GM18526 (cell line): ENCODE data around the gene ABCC10.

Experiments used
- POLR2A ChIP-seq: IDR thresholded peaks from 3 replicates; pipeline ENCODE4 v1.6.1; 2011; ENCODE audit not compliant: insufficient read length; ENCODE audit errors: extremely low read depth

ABCC10 gene

DNA sequence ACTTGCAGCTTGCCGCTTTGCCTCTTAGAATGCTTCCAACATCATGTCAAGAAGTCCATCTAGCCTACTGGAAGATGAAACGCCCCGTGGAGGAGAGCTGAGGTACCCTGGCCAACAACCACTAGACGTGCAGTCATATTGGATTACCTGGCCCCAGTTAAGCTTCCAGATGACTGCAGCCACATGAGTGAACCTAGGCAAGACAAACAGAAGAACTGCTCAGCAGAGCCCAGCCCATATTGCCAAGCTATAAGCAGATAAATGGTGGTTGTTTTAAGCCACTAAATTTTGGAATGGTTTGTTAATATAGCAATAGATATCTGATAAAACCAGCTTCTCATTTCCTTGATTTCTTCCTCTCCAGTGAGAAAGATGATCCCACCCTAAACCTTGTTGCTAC, 32.7 kb downstream of the ABCC10 start:
- TF ChIP-seq POLR2A = no peak

- no peak for TF ChIP-seq POLR2A
Observed at GRCh38 chr6:43461936-43462335, 34.6 kb downstream of the ABCC10 start.

GRCh38 chr6:43464337-43464736, 37.0 kb downstream of the ABCC10 start:
- TF ChIP-seq POLR2A = no peak

GRCh38 chr6:43465948-43466347, 38.6 kb downstream of the ABCC10 start:
- TF ChIP-seq POLR2A = no peak

- no peak for TF ChIP-seq POLR2A
Observed at GRCh38 chr6:43467752-43468151, 40.4 kb downstream of the ABCC10 start.

- no peak for TF ChIP-seq POLR2A
Observed at GRCh38 chr6:43468240-43468639, 40.9 kb downstream of the ABCC10 start.

- TF ChIP-seq POLR2A = no peak
Observed at GRCh38 chr6:43468748-43469681, 41.7 kb downstream of the ABCC10 start.

- no peak for TF ChIP-seq POLR2A
Observed at GRCh38 chr6:43469947-43470346, 42.6 kb downstream of the ABCC10 start.

DNA sequence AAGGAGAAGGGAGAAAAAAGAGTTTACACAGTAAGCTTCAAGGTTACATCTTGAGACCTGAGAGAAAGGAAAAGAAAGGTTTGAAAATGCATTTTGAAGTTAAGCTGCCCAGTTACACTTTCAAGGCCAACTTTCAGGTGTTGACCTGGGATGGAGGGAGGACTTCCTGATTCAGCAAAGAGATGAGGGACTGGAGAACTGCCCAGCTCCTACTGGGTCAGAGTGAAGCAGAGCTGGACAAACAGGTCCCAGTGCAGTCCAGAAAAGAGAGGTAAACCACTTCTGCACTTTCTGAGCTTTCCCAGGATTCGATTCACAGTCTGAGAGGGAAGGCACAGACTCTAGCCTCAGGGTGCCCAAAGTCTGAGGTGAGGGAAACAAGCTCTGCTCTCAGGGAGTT, 44.1 kb downstream of the ABCC10 start:
- TF ChIP-seq POLR2A = no peak

DNA sequence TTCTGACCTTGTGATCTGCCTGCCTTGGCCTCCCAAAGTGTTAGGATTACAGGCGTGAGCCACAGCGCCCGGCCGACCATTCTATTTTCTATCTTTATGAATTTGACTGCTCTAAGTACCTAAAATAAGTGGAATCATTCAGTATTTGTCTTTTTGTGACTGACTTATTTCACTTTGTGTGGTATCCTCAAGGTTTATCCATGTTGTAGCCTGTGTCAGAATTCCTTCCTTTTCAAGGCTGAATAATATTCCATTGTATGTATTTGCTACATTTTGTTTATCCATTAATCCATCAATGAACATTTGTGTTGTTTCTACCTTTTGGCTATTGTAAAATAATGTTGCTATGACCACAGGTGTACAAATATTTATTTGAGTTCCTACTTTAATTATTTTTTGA, 45.2 kb downstream of the ABCC10 start:
- no peak for TF ChIP-seq POLR2A

- TF ChIP-seq POLR2A = no peak
Observed at GRCh38 chr6:43475516-43475915, 48.2 kb downstream of the ABCC10 start.

DNA sequence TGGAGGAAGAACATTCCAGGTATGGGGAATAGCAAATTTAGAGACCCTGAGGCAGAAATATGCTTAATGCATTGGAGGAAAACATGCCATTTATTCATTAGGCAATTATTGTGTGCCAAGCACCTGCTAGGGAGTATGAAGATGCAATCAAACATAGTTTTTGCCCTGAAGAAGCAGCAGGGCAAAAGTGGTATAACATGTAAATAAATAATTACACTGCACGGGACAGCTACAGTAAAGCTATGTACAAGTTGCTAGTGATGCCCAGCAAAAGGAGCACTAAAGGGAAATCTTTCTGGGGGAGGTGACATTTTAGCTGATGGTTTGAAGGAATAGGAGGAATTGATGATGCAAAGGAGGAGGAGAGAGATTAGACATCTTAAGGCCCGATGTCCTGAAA, 49.4 kb downstream of the ABCC10 start:
- TF ChIP-seq POLR2A = no peak

- TF ChIP-seq POLR2A = peak; percentile 88
Observed at GRCh38 chr6:43477235-43478007, 50.1 kb downstream of the ABCC10 start, which contains the start of gene TJAP1. TJAP1 (plus strand) TSS chr6:43477570; CDS start chr6:43499002, 21,432 bp downstream.

DNA sequence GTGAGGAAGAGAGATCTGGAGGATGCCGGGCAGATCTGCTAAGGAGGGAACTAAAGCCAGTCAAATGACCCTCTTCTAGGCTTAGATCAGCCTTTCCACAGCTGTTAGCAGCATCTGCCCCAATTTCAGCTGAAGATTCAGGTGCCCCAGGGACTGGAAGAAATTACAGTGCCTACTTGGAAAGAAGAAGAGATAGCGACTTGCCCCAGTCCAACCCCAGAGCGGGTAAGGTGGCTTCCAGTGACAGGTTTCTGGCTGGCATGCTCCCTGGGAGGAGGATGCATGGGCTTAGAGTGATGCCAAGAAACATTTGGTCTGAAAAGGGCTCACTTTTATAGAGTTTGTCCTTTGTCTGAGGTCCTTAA, 50.6 kb downstream of the ABCC10 start:
- no peak for TF ChIP-seq POLR2A

DNA sequence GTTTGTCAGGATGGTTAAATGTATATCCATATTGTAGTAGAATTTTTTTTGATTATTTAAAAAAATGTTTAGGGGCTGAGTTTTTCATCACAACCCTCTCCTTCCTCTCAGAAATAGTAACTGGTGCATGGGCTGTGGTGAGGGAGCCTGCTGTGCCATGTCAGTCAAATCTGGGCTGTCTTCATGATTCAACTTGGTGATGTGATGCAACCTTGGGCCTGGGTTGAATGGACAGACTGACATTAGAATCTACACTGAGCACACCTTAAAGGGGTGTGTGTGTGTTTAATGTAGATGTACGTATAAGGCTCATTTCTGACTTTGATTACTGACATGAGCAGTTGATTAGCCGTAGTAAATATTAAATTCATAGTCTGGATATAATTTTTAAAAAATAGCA, 53.7 kb downstream of the ABCC10 start:
- no peak for TF ChIP-seq POLR2A

- TF ChIP-seq POLR2A = no peak
Observed at GRCh38 chr6:43481591-43482236, 54.4 kb downstream of the ABCC10 start.
